H1 (cell line): ENCODE results near the gene CHN2. TPM values are rescaled to one million over a fixed set of nuclear protein-coding genes. Genes with fewer than 3 reads are reported as not detected.

Source experiments
- CHD1 ChIP-seq: IDR thresholded peaks from 2 replicates; pipeline ENCODE4 v1.6.1; 2012; ENCODE audit warnings: low read depth, low read length, improper control_type of control experiment
- CHD7 ChIP-seq: fragments of 300-600 bp; sonication (generic); IDR thresholded peaks from 2 replicates; pipeline ENCODE4 v1.7.1; 2012; ENCODE audit warnings: low read length, moderate library complexity, mild to moderate bottlenecking, inconsistent platforms; ENCODE audit not compliant: insufficient replicate concordance
- SIN3A ChIP-seq, 2 experiments: IDR thresholded peaks in 1 of 2; conservative IDR thresholded peaks in 1 of 2; 2 replicates each; pipeline ENCODE4 v1.6.1; 2011 to 2012; ENCODE audit warnings: low read length in 2 of 2, improper control_type of control experiment in 1 of 2, low read depth in 1 of 2, mild to moderate bottlenecking in 1 of 2
- TAF1 ChIP-seq: IDR thresholded peaks from 2 replicates; pipeline ENCODE4 v1.6.1; 2011; ENCODE audit warnings: mild to moderate bottlenecking, low read depth, low read length
- TBP ChIP-seq: IDR thresholded peaks from 2 replicates; pipeline ENCODE4 v1.6.1; 2011; ENCODE audit warnings: low read depth, low read length, improper control_type of control experiment
- YY1 ChIP-seq: IDR thresholded peaks from 2 replicates; pipeline ENCODE4 v1.6.1; 2011; ENCODE audit warnings: low read depth, mild to moderate bottlenecking, low read length
- polyA plus RNA-seq, 7 experiments: library from polyadenylated mRNA; depleted of rRNA in 3 of 7; stranded (reverse) in 5 of 7; unstranded in 2 of 7; fragments of >200 nt in 5 of 7; fragments of 200-250 nt in 2 of 7; gene quantifications; 1 replicate in 5 of 7; 2 replicates in 1 of 7; 4 replicates in 1 of 7; pipeline versions ENCODE4 v1.2.1 to v1.2.3, GENCODE V29; 2011 to 2013; ENCODE audit warnings: missing spikeins in 2 of 7, mixed read lengths in 2 of 7
- total RNA-seq: library from RNA; stranded (reverse); fragmentation: NEBNext Ultra II Directional; extraction: Animal tissue kit (Norgen Biotek cat#: 25700); gene quantifications from 2 replicates; pipeline ENCODE4 v1.2.1, GENCODE V29; 2021

CHN2 gene
- total and polyA plus RNA-seq, 2 of the 8 experiments (the other 6 are each of a cell fraction or from before 2014, with no cell fraction given), result 2.9 to 4.8 TPM

- TF ChIP-seq CHD7, result no peak
- no peak for TF ChIP-seq TBP
- no peak for TF ChIP-seq SIN3A (conservative IDR thresholded peaks at IDR 0.05 in 1 of 2, IDR thresholded peaks at IDR 0.05 in 1 of 2; ENCODE audit: low read depth in 1 of 2, low read length in 2 of 2)
- TF ChIP-seq YY1, result no peak
- no peak for TF ChIP-seq CHD1
- no peak for TF ChIP-seq TAF1
Measured at GRCh38 chr7:29344334-29344978, 149.9 kb downstream of the CHN2 start (continued).
